ENCODE results near the gene AHDC1. TPM values are rescaled to one million over a fixed set of nuclear protein-coding genes. Genes with fewer than 3 reads are reported as not detected.
A peak's percentile ranks its signal among the peaks of the same experiment; 100 is the strongest.

AHDC1 gene
- total RNA-seq, 1 experiment from 2014 or later: 18.4 TPM

DNA sequence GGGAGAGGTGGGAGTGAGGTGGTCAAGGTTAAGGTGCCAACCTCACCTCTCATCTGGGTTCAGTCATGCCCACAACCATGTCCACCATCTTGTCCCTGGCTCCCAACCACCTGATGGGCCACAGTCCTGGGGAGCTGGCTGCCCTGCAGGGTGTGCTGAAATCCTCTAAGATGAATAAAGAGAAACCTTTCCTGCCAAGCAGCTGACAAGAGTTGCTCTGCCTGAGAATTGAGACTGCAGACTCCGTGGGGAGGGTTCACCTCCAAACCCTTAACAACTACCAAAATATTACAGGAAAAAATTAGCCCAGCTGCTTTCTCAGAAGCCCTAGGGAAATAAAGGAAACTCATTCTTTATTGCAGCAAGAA lies 46.2 kb upstream of the AHDC1 start:
- DNase-seq (ENCODE audit: unreplicated experiment): no peak
- H3K36me3 Mint-ChIP-seq (ENCODE audit: insufficient read depth, unreplicated experiment): no peaks in the 10 kb centered on the region
- ChIA-PET POLR2A (interaction anchor here (0.6 to 1.9 kb wide), 3 partner anchors 9 to 113 kb away, joined by 3 to 13 read pairs (median 3); no protein-coding TSS in a partner anchor), CTCF (interaction anchor here (0.6 to 2.3 kb wide), 9 partner anchors 10 to 1233 kb away, joined by 3 to 14 read pairs (median 4); no protein-coding TSS in a partner anchor)
- no peaks in the 10 kb centered on the region for H3K27me3 Mint-ChIP-seq (ENCODE audit: insufficient read depth, unreplicated experiment)
- BruUV-seq (replicated peaks): no TSS peak
- H3K4me1 Mint-ChIP-seq (ENCODE audit: insufficient read depth, unreplicated experiment): peaks cover 24% of the 10 kb centered on the region
- intact Hi-C loops (cut with micrococcal nuclease): no loop called here
- no peak overlapping the region for H3K4me3 Mint-ChIP-seq (ENCODE audit: unreplicated experiment)
- H3K9me3 Mint-ChIP-seq (ENCODE audit: unreplicated experiment): no peaks in the 10 kb centered on the region
- H3K27ac Mint-ChIP-seq (ENCODE audit: low read depth, unreplicated experiment): peak overlapping the region; percentile 14
- TF ChIP-seq, protein P1, sequence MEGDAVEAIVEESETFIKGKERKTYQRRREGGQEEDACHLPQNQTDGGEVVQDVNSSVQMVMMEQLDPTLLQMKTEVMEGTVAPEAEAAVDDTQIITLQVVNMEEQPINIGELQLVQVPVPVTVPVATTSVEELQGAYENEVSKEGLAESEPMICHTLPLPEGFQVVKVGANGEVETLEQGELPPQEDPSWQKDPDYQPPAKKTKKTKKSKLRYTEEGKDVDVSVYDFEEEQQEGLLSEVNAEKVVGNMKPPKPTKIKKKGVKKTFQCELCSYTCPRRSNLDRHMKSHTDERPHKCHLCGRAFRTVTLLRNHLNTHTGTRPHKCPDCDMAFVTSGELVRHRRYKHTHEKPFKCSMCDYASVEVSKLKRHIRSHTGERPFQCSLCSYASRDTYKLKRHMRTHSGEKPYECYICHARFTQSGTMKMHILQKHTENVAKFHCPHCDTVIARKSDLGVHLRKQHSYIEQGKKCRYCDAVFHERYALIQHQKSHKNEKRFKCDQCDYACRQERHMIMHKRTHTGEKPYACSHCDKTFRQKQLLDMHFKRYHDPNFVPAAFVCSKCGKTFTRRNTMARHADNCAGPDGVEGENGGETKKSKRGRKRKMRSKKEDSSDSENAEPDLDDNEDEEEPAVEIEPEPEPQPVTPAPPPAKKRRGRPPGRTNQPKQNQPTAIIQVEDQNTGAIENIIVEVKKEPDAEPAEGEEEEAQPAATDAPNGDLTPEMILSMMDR (IDR thresholded peaks at IDR 0.05; ENCODE audit: unreplicated experiment): no peak

- Mint-ChIP-seq H3K9me3 (ENCODE audit: unreplicated experiment) (no peaks in the 10 kb centered on the region), H3K4me1 (ENCODE audit: insufficient read depth, unreplicated experiment) (peaks cover 20% of the 10 kb centered on the region), H3K27me3 (ENCODE audit: insufficient read depth, unreplicated experiment) (no peaks in the 10 kb centered on the region), H3K27ac (ENCODE audit: low read depth, unreplicated experiment) (no peak overlapping the region), H3K36me3 (ENCODE audit: insufficient read depth, unreplicated experiment) (no peaks in the 10 kb centered on the region), H3K4me3 (ENCODE audit: unreplicated experiment) (no peak overlapping the region)
- no TSS peak for BruUV-seq (replicated peaks)
- no peak for DNase-seq (ENCODE audit: unreplicated experiment)
- POLR2A ChIA-PET: interaction anchor here (0.7 to 1.9 kb wide), 3 partner anchors 10 to 637 kb away, joined by 3 to 13 read pairs (median 3); no protein-coding TSS in a partner anchor
- TF ChIP-seq, protein P1 (IDR thresholded peaks at IDR 0.05; ENCODE audit: unreplicated experiment): no peak
- CTCF ChIA-PET: interaction anchor here (0.6 to 2.3 kb wide), 6 partner anchors 11 to 509 kb away, joined by 3 to 14 read pairs (median 6); no protein-coding TSS in a partner anchor
- intact Hi-C loops (cut with micrococcal nuclease): no loop called here
Measured at GRCh38 chr1:27649306-27649635, 45.3 kb upstream of the AHDC1 start.

GRCh38 chr1:27648602-27649305 lies 44.8 kb upstream of the AHDC1 start:
- H3K9me3 Mint-ChIP-seq (ENCODE audit: unreplicated experiment): no peaks in the 10 kb centered on the region
- no peak overlapping the region for H3K27ac Mint-ChIP-seq (ENCODE audit: low read depth, unreplicated experiment)
- no peak overlapping the region for H3K4me3 Mint-ChIP-seq (ENCODE audit: unreplicated experiment)
- ChIA-PET POLR2A (interaction anchor here (0.7 to 1.9 kb wide), 5 partner anchors 10 to 637 kb away, joined by 3 to 13 read pairs (median 3); no protein-coding TSS in a partner anchor), CTCF (interaction anchor here (0.6 to 2.3 kb wide), 5 partner anchors 13 to 252 kb away, joined by 4 to 14 read pairs (median 5); no protein-coding TSS in a partner anchor)
- DNase-seq (ENCODE audit: unreplicated experiment): no peak
- H3K27me3 Mint-ChIP-seq (ENCODE audit: insufficient read depth, unreplicated experiment): no peaks in the 10 kb centered on the region
- H3K4me1 Mint-ChIP-seq (ENCODE audit: insufficient read depth, unreplicated experiment): peaks cover 20% of the 10 kb centered on the region
- H3K36me3 Mint-ChIP-seq (ENCODE audit: insufficient read depth, unreplicated experiment): no peaks in the 10 kb centered on the region
- no TSS peak for BruUV-seq (replicated peaks)
- intact Hi-C loops (cut with micrococcal nuclease): no loop called here
- TF ChIP-seq, protein P1 (IDR thresholded peaks at IDR 0.05; ENCODE audit: unreplicated experiment): no peak

DNA sequence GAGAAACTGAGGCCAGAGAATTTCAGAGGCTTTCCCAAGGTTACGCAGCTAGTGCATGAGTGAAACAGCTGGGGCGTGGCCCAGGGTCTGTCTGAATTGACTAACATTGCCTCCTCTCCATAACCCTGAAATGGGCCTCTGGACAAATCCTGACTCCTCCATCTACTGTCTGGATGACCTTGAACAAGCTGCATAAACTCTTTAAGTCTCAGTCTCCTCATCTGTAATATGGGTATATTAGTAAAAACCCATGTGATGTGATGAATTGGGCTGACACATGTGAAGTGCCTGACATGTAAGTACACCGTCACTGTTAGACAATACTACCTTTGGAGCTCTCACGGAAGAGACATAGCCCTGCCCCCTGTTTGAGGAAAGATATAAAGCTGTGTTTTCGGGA lies 43.4 kb upstream of the AHDC1 start:
- Mint-ChIP-seq H3K27me3 (ENCODE audit: insufficient read depth, unreplicated experiment) (no peaks in the 10 kb centered on the region), H3K36me3 (ENCODE audit: insufficient read depth, unreplicated experiment) (no peaks in the 10 kb centered on the region), H3K27ac (ENCODE audit: low read depth, unreplicated experiment) (no peak overlapping the region), H3K9me3 (ENCODE audit: unreplicated experiment) (no peaks in the 10 kb centered on the region), H3K4me1 (ENCODE audit: insufficient read depth, unreplicated experiment) (peaks cover 20% of the 10 kb centered on the region), H3K4me3 (ENCODE audit: unreplicated experiment) (no peak overlapping the region)
- ChIA-PET POLR2A (interaction anchor here (0.7 to 0.9 kb wide), 2 partner anchors 22 to 25 kb away, joined by 3 read pairs; partner anchors contain the start of gene IFI6), CTCF (interaction anchor here (0.5 to 1.5 kb wide), 3 partner anchors 14 to 1064 kb away, joined by 3 to 4 read pairs (median 4); no protein-coding TSS in a partner anchor)
- BruUV-seq (replicated peaks): no TSS peak
- intact Hi-C loops (cut with micrococcal nuclease): no loop called here
- no peak for DNase-seq (ENCODE audit: unreplicated experiment)
- TF ChIP-seq, protein P1 (IDR thresholded peaks at IDR 0.05; ENCODE audit: unreplicated experiment): no peak

Data from MCF 10A (cell line).